ENCODE data around the gene SYCP3. TPM values are rescaled to one million over a fixed set of nuclear protein-coding genes. Genes with fewer than 3 reads are reported as not detected.

Gene SYCP3
- under 1 TPM in 1 of 5 donors, not detected in 4; 0.89 TPM for total RNA-seq
- polyA plus RNA-seq: under 1 TPM in 1 of 3 donors, not detected in 2; 0.28 TPM
- long read RNA-seq, donor 1: 0 reads
- long read RNA-seq, donor 2: 0 reads
- long read RNA-seq, donor 3, partial matches to known transcripts: 39 of 64 reads
- long read RNA-seq, donor 3, other reads (novel, unspliced or antisense): 25 of 64 reads
- long read RNA-seq, donor 4: 0 reads
- long read RNA-seq, donor 5, partial matches to known transcripts: 63 of 107 reads
- long read RNA-seq, donor 5, other reads (novel, unspliced or antisense): 44 of 107 reads
- long read RNA-seq, donor 6: 0 reads
- long read RNA-seq, donor 7: 0 reads
- long read RNA-seq, donor 8, partial matches to known transcripts: 121 of 175 reads
- long read RNA-seq, donor 8, other reads (novel, unspliced or antisense): 54 of 175 reads
- long read RNA-seq, donor 9: 0 reads
- long read RNA-seq, donor 10: 0 reads

GRCh38 chr12:101738920-101739665 lies at the start of gene SYCP3:
Gene SYCP3 (minus strand): TSS chr12:101739462. CDS start chr12:101737935, 1,527 bp downstream.
- WGBS, 5 donors: 96 to 99% (median 98%) methylated on average over 57 of the region's 57 CpGs
- H3K9me3 ChIP-seq: no peaks in the 10 kb centered on the region
- peaks cover 43 to 82% (median 78%) of the 10 kb centered on the region in 4 donors for H3K36me3 ChIP-seq
- no peaks in the 10 kb centered on the region for H3K27me3 ChIP-seq
- no peak within 1 kb of the TSS for H3K4me3 ChIP-seq
- H3K4me1 ChIP-seq: peaks cover 0 to 3% (median 0%) of the 10 kb centered on the region in 4 donors
- DNase-seq: no peak
- H3K27ac ChIP-seq: no peak within 1 kb of the TSS
- intact Hi-C loops (cut with DNase I; ENCODE audit: low total_unique reads): no loop called here
- TF ChIP-seq POLR2A (IDR thresholded peaks at IDR 0.05) (no peak), EP300 (IDR thresholded peaks at IDR 0.05) (no peak), POLR2AphosphoS5 (IDR thresholded peaks at IDR 0.05) (no peak)
- TF ChIP-seq, protein P1, sequence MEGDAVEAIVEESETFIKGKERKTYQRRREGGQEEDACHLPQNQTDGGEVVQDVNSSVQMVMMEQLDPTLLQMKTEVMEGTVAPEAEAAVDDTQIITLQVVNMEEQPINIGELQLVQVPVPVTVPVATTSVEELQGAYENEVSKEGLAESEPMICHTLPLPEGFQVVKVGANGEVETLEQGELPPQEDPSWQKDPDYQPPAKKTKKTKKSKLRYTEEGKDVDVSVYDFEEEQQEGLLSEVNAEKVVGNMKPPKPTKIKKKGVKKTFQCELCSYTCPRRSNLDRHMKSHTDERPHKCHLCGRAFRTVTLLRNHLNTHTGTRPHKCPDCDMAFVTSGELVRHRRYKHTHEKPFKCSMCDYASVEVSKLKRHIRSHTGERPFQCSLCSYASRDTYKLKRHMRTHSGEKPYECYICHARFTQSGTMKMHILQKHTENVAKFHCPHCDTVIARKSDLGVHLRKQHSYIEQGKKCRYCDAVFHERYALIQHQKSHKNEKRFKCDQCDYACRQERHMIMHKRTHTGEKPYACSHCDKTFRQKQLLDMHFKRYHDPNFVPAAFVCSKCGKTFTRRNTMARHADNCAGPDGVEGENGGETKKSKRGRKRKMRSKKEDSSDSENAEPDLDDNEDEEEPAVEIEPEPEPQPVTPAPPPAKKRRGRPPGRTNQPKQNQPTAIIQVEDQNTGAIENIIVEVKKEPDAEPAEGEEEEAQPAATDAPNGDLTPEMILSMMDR (IDR thresholded peaks at IDR 0.05): no peak

DNA sequence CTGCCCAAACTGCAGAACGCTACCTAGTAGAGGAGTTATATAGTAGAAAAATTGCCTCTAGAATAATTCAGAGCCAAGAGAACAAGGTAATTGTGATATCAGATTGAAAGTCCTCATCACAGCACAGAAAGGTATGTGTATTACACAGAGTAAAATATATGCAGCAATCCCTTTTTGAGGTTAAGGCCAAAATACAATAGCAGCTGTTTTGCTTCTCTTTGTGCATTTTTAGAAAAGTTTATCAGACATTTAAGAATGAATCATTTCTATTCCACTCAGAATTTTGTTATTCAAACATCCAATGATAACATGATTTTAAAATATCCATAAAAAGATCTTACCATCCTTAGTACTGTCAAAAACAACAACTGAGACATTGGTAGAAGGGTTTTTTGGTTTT lies 46.4 kb upstream of the SYCP3 start:
- Histone ChIP-seq H3K27me3 (no peaks in the 10 kb centered on the region), H3K4me1 (peaks cover 0 to 11% (median 0%) of the 10 kb centered on the region in 4 donors), H3K36me3 (peaks cover 6 to 65% (median 54%) of the 10 kb centered on the region in 4 donors), H3K4me3 (no peak overlapping the region), H3K9me3 (no peaks in the 10 kb centered on the region), H3K27ac (no peak overlapping the region)
- intact Hi-C loops (cut with DNase I; ENCODE audit: low total_unique reads): no loop called here
- no peak for TF ChIP-seq EP300 (IDR thresholded peaks at IDR 0.05)
- TF ChIP-seq, protein P1 (IDR thresholded peaks at IDR 0.05): no peak
- TF ChIP-seq POLR2A (IDR thresholded peaks at IDR 0.05): no peak
- no peak for TF ChIP-seq POLR2AphosphoS5 (IDR thresholded peaks at IDR 0.05)
- 90 to 100% (median 97%) methylated on average over 1 of the region's 1 CpG for WGBS, 5 donors
- DNase-seq: no peak

DNA sequence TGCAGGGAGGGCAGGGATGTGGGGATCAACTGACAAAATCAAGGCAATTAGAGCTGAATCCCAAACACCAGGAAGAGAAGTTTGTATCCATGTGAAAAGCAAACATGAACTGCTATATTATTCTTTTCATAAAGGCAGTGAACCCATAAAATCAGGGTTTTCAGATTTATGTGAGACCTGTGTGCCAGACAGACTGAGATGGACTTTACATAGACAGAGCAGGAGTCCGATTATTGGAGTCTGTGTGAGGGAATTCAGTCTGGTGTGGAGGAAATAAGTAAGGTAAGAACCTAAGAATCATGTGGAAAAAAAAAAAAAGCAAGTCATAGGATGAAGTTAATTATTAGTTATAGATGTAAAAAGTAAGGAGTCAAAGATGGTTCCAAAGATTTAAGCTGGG lies 45.1 kb upstream of the SYCP3 start:
- no peak for DNase-seq
- no peak overlapping the region for H3K27ac ChIP-seq
- H3K36me3 ChIP-seq: peaks cover 2 to 54% (median 53%) of the 10 kb centered on the region in 4 donors
- intact Hi-C loops (cut with DNase I; ENCODE audit: low total_unique reads): no loop called here
- peaks cover 0 to 17% (median 0%) of the 10 kb centered on the region in 4 donors for H3K4me1 ChIP-seq
- TF ChIP-seq EP300 (IDR thresholded peaks at IDR 0.05): no peak
- TF ChIP-seq POLR2A (IDR thresholded peaks at IDR 0.05): no peak
- TF ChIP-seq, protein P1 (IDR thresholded peaks at IDR 0.05): no peak
- TF ChIP-seq POLR2AphosphoS5 (IDR thresholded peaks at IDR 0.05): no peak
- no peak overlapping the region for H3K4me3 ChIP-seq
- 93 to 100% (median 96%) methylated on average over 1 of the region's 1 CpG for WGBS, 5 donors
- H3K9me3 ChIP-seq: no peaks in the 10 kb centered on the region
- no peaks in the 10 kb centered on the region for H3K27me3 ChIP-seq

DNA sequence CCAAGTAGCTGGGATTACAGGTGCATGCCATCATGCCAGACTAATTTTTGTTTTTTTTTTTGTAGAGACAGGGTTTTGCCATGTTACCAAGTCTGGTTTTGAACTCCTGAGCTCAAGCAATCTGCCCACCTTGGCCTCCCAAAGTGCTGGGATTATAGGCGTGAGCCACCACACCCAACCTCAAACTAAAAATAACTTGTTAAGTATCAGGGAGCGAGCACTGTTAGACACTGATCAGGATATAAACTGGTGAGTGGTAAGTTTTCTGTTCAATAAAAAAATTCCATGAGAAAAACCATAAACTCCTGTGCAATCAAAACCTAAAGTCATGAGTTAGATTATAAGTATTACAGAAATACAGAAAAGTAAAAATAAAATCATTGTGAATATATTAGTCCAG lies 44.6 kb upstream of the SYCP3 start:
- intact Hi-C loops (cut with DNase I; ENCODE audit: low total_unique reads): no loop called here
- Histone ChIP-seq H3K9me3 (no peaks in the 10 kb centered on the region), H3K4me3 (no peak overlapping the region), H3K4me1 (peaks cover 0 to 17% (median 0%) of the 10 kb centered on the region in 4 donors), H3K27me3 (no peaks in the 10 kb centered on the region), H3K36me3 (peaks cover 0 to 53% (median 50%) of the 10 kb centered on the region in 4 donors), H3K27ac (no peak overlapping the region)
- 68 to 87% (median 82%) methylated on average over 2 of the region's 2 CpGs for whole genome bisulfite sequencing, 5 donors
- TF ChIP-seq POLR2A (IDR thresholded peaks at IDR 0.05): no peak
- TF ChIP-seq, protein P1 (IDR thresholded peaks at IDR 0.05): no peak
- no peak for TF ChIP-seq POLR2AphosphoS5 (IDR thresholded peaks at IDR 0.05)
- no peak for TF ChIP-seq EP300 (IDR thresholded peaks at IDR 0.05)
- DNase-seq: no peak

Measured in stomach (tissue), 19 donors.